ENCODE results near the gene TAX1BP1. TPM values are rescaled to one million over a fixed set of nuclear protein-coding genes. Genes with fewer than 3 reads are reported as not detected.

TAX1BP1 gene
- total RNA-seq, 4 donors from 2014 or later: 64.4 to 109 (median 83.0) TPM

GRCh38 chr7:27793780-27794179 lies 53.8 kb downstream of the TAX1BP1 start:
- no peak for TF ChIP-seq POLR2A (IDR thresholded peaks at IDR 0.05)
- TF ChIP-seq, protein P1, sequence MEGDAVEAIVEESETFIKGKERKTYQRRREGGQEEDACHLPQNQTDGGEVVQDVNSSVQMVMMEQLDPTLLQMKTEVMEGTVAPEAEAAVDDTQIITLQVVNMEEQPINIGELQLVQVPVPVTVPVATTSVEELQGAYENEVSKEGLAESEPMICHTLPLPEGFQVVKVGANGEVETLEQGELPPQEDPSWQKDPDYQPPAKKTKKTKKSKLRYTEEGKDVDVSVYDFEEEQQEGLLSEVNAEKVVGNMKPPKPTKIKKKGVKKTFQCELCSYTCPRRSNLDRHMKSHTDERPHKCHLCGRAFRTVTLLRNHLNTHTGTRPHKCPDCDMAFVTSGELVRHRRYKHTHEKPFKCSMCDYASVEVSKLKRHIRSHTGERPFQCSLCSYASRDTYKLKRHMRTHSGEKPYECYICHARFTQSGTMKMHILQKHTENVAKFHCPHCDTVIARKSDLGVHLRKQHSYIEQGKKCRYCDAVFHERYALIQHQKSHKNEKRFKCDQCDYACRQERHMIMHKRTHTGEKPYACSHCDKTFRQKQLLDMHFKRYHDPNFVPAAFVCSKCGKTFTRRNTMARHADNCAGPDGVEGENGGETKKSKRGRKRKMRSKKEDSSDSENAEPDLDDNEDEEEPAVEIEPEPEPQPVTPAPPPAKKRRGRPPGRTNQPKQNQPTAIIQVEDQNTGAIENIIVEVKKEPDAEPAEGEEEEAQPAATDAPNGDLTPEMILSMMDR (IDR thresholded peaks at IDR 0.05): no peak
- Histone ChIP-seq H3K36me3 (peaks cover 0 to 67% (median 0%) of the 10 kb centered on the region in 3 donors), H3K27me3 (no peaks in the 10 kb centered on the region), H3K4me1 (no peaks in the 10 kb centered on the region), H3K4me3 (no peak overlapping the region), H3K27ac (no peak overlapping the region), H3K9me3 (no peaks in the 10 kb centered on the region)
- DNase-seq: no peak

DNA sequence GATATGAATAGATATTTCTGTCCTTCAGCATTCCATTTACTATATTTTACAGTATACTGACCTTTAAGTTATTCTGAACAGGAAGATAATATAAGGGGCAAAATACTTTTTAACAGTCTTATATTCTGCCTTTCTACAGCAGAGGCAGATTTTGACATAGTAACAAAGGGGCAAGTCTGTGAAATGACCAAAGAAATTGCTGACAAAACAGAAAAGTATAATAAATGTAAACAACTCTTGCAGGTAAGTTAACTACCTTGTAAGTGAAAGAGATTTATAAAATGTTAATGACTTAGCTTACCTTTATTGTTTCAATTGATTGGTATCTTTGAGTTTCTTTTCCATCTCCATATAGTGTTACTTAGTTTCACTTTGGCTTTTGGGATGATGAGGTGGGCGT lies 56.0 kb downstream of the TAX1BP1 start:
- DNase-seq: no peak
- Histone ChIP-seq H3K36me3 (peaks cover 0 to 67% (median 0%) of the 10 kb centered on the region in 3 donors), H3K4me1 (no peaks in the 10 kb centered on the region), H3K9me3 (no peaks in the 10 kb centered on the region), H3K4me3 (no peak overlapping the region), H3K27me3 (no peaks in the 10 kb centered on the region), H3K27ac (no peak overlapping the region)
- TF ChIP-seq, protein P1 (IDR thresholded peaks at IDR 0.05): no peak
- TF ChIP-seq POLR2A (IDR thresholded peaks at IDR 0.05): no peak

- no peak for DNase-seq
- peaks cover 0 to 56% (median 0%) of the 10 kb centered on the region in 3 donors for H3K36me3 ChIP-seq
Measured at GRCh38 chr7:27799212-27799611, 59.2 kb downstream of the TAX1BP1 start.

GRCh38 chr7:27802999-27803398 lies 63.0 kb downstream of the TAX1BP1 start:
- Histone ChIP-seq H3K36me3 (peaks cover 0 to 26% (median 0%) of the 10 kb centered on the region in 3 donors), H3K4me1 (no peaks in the 10 kb centered on the region), H3K27ac (no peak overlapping the region), H3K27me3 (no peaks in the 10 kb centered on the region), H3K4me3 (no peak overlapping the region), H3K9me3 (no peaks in the 10 kb centered on the region)
- TF ChIP-seq, protein P1 (IDR thresholded peaks at IDR 0.05): no peak
- no peak for TF ChIP-seq POLR2A (IDR thresholded peaks at IDR 0.05)
- no peak for DNase-seq

More at GRCh38 chr7:27799212-27799611, 59.2 kb downstream of the TAX1BP1 start:
- no peak for TF ChIP-seq POLR2A (IDR thresholded peaks at IDR 0.05)
- TF ChIP-seq, protein P1 (IDR thresholded peaks at IDR 0.05): no peak
- Histone ChIP-seq H3K27ac (no peak overlapping the region), H3K4me1 (no peaks in the 10 kb centered on the region), H3K9me3 (no peaks in the 10 kb centered on the region), H3K27me3 (no peaks in the 10 kb centered on the region), H3K4me3 (no peak overlapping the region)

DNA sequence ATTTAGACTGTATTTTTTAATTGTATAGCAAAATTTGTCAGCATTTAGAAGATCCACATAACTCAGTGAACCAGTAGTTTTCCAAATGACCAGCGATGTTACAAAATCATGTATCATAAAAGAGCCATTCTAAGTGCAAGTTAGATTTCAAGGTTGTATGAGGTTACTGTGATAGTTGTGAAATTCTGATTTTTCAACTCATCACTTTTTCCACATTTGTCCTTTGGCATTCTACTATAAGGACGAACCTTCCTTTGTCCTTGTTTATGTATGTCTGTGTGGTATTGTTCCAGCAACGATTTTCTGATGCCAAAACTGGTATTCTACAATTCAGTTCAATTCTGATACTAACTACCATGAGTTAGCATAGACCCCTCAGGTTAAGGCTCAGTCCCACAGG lies 64.2 kb downstream of the TAX1BP1 start:
- Histone ChIP-seq H3K36me3 (peaks cover 0 to 25% (median 0%) of the 10 kb centered on the region in 3 donors), H3K9me3 (no peaks in the 10 kb centered on the region), H3K27me3 (no peaks in the 10 kb centered on the region), H3K4me1 (no peaks in the 10 kb centered on the region), H3K4me3 (no peak overlapping the region), H3K27ac (no peak overlapping the region)
- no peak for TF ChIP-seq POLR2A (IDR thresholded peaks at IDR 0.05)
- TF ChIP-seq, protein P1 (IDR thresholded peaks at IDR 0.05): no peak
- DNase-seq: no peak

DNA sequence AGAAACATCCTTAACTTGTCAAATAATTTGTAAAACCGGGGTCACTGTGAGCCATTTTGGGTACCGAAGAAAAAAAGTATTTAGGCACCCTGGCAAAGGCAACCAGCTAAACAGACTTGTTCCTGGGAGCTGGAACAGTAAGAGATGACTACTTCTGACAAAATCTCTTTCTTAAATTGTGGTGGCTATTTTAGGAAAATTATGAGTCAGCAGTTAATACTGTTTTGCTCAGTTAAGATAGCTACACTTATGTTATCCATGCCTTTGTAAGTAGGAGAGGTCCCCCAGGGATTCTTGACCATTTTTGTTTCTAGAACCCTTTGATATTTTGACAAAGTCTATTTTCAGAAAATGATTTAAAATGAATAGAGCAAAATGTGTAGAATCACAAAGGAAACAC lies 68.7 kb downstream of the TAX1BP1 start:
- H3K9me3 ChIP-seq: no peaks in the 10 kb centered on the region
- no peak overlapping the region for H3K4me3 ChIP-seq
- no peaks in the 10 kb centered on the region for H3K27me3 ChIP-seq
- no peak overlapping the region for H3K27ac ChIP-seq
- no peak for TF ChIP-seq POLR2A (IDR thresholded peaks at IDR 0.05)
- TF ChIP-seq, protein P1 (IDR thresholded peaks at IDR 0.05): no peak
- DNase-seq: no peak
- H3K4me1 ChIP-seq: no peaks in the 10 kb centered on the region
- peaks cover 0 to 6% (median 0%) of the 10 kb centered on the region in 3 donors for H3K36me3 ChIP-seq
